ENCODE results near the gene USP25. TPM values are rescaled to one million over a fixed set of nuclear protein-coding genes. Genes with fewer than 3 reads are reported as not detected.

The USP25 gene
- total RNA-seq, 2 donors from 2014 or later: 42.9 to 44.7 TPM

GRCh38 chr21:15839601-15840000 is 109.8 kb downstream of the USP25 start:
- H3K27me3 ChIP-seq: no peaks in the 10 kb centered on the region
- no peaks in the 10 kb centered on the region for H3K9me3 ChIP-seq
- peaks cover 14% of the 10 kb centered on the region for H3K36me3 ChIP-seq
- no peak overlapping the region for H3K4me3 ChIP-seq
- no peak overlapping the region for H3K27ac ChIP-seq
- no peak for DNase-seq (ENCODE audit: low spot score)
- TF ChIP-seq CTCF (IDR thresholded peaks at IDR 0.05): no peak
- H3K4me1 ChIP-seq: peaks cover 0 to 5% of the 10 kb centered on the region in 2 donors

GRCh38 chr21:15840406-15840805 is 110.6 kb downstream of the USP25 start:
- peaks cover 14% of the 10 kb centered on the region for H3K36me3 ChIP-seq

GRCh38 chr21:15841856-15842564 is 112.2 kb downstream of the USP25 start:
- Histone ChIP-seq H3K4me3 (no peak overlapping the region), H3K9me3 (no peaks in the 10 kb centered on the region), H3K27ac (no peak overlapping the region), H3K4me1 (peaks cover 0 to 5% of the 10 kb centered on the region in 2 donors), H3K36me3 (peaks cover 14% of the 10 kb centered on the region), H3K27me3 (no peaks in the 10 kb centered on the region)
- TF ChIP-seq CTCF (IDR thresholded peaks at IDR 0.05): no peak
- DNase-seq (ENCODE audit: low spot score): no peak

More at GRCh38 chr21:15840406-15840805, 110.6 kb downstream of the USP25 start:
- no peaks in the 10 kb centered on the region for H3K9me3 ChIP-seq
- no peak for TF ChIP-seq CTCF (IDR thresholded peaks at IDR 0.05)
- no peak overlapping the region for H3K4me3 ChIP-seq
- H3K27me3 ChIP-seq: no peaks in the 10 kb centered on the region
- H3K27ac ChIP-seq: no peak overlapping the region
- peaks cover 0 to 5% of the 10 kb centered on the region in 2 donors for H3K4me1 ChIP-seq
- DNase-seq (ENCODE audit: low spot score): no peak

- no peak for TF ChIP-seq CTCF (IDR thresholded peaks at IDR 0.05)
- Histone ChIP-seq H3K9me3 (no peaks in the 10 kb centered on the region), H3K27me3 (no peaks in the 10 kb centered on the region), H3K27ac (no peak overlapping the region), H3K4me3 (no peak overlapping the region), H3K36me3 (peaks cover 14% of the 10 kb centered on the region), H3K4me1 (peaks cover 0 to 5% of the 10 kb centered on the region in 2 donors)
- no peak for DNase-seq (ENCODE audit: low spot score)
These were observed 112.7 kb downstream of the USP25 start for GRCh38 chr21:15842565-15842880.

- Histone ChIP-seq H3K27me3 (no peaks in the 10 kb centered on the region), H3K4me3 (no peak overlapping the region), H3K36me3 (peaks cover 12% of the 10 kb centered on the region), H3K27ac (no peak overlapping the region), H3K4me1 (peaks cover 0 to 5% of the 10 kb centered on the region in 2 donors), H3K9me3 (no peaks in the 10 kb centered on the region)
- no peak for TF ChIP-seq CTCF (IDR thresholded peaks at IDR 0.05)
- DNase-seq (ENCODE audit: low spot score): no peak
These were observed 114.0 kb downstream of the USP25 start for GRCh38 chr21:15843766-15844165.

Data from right atrium auricular region (tissue), 2 donors.